Stimulated activated CD4-positive, alpha-beta T cell treated with anti-CD3 and anti-CD28 coated beads, TNF-alpha, amount 100 ng/mL, for 48 hours (primary cell): ENCODE measurements around the gene IL15.
"Not testable (repeated sequence)": the region's sequence is repeated elsewhere in the genome, so short reads cannot be mapped to it uniquely, and the experiment has no call there.

ENCODE experiments used
- DNase-seq, 3 donors: peaks; one replicate each; pipeline ENCODE4 v3.0.0-alpha.2; 2020; ENCODE audit warnings: low read depth in 3 of 3

Gene IL15

GRCh38 chr4:141702472-141703182, 66.2 kb downstream of the IL15 start:
- no peak for DNase-seq

GRCh38 chr4:141703497-141703896, 67.1 kb downstream of the IL15 start:
- no peak for DNase-seq

GRCh38 chr4:141705048-141705746, 68.8 kb downstream of the IL15 start:
- no peak for DNase-seq

- DNase-seq = no peak
Observed at GRCh38 chr4:141705747-141706377, 69.5 kb downstream of the IL15 start.

GRCh38 chr4:141706445-141706844, 70.1 kb downstream of the IL15 start:
- no peak for DNase-seq

GRCh38 chr4:141711211-141711610, 74.8 kb downstream of the IL15 start:
- no peak for DNase-seq

- DNase-seq = no peak
Observed at GRCh38 chr4:141713185-141713584, 76.8 kb downstream of the IL15 start.

GRCh38 chr4:141713771-141714445, 77.5 kb downstream of the IL15 start:
- DNase-seq = no peak

GRCh38 chr4:141719585-141719984, 83.2 kb downstream of the IL15 start:
- no peak for DNase-seq

- no peak for DNase-seq
Observed at GRCh38 chr4:141721174-141721573, 84.8 kb downstream of the IL15 start.

- DNase-seq = no peak
Observed at GRCh38 chr4:141724646-141725045, 88.3 kb downstream of the IL15 start.

GRCh38 chr4:141727420-141727819, 91.0 kb downstream of the IL15 start:
- no peak for DNase-seq

- no peak for DNase-seq
Observed at GRCh38 chr4:141730805-141731204, 94.4 kb downstream of the IL15 start.

- no peak for DNase-seq
Observed at GRCh38 chr4:141731481-141731880, 95.1 kb downstream of the IL15 start.

- no peak for DNase-seq
Observed at GRCh38 chr4:141739636-141740035, 103.3 kb downstream of the IL15 start.

- no peak for DNase-seq
Observed at GRCh38 chr4:141746026-141746425, 109.6 kb downstream of the IL15 start.

- not testable (repeated sequence) for DNase-seq
Observed at GRCh38 chr4:141751806-141752205, 115.4 kb downstream of the IL15 start.

GRCh38 chr4:141757287-141757686, 120.9 kb downstream of the IL15 start:
- no peak for DNase-seq

- DNase-seq = no peak
Observed at GRCh38 chr4:141759796-141760425, 123.5 kb downstream of the IL15 start.

GRCh38 chr4:141761926-141762325, 125.5 kb downstream of the IL15 start:
- no peak for DNase-seq

GRCh38 chr4:141763374-141763773, 127.0 kb downstream of the IL15 start:
- DNase-seq = no peak

- no peak for DNase-seq
Observed at GRCh38 chr4:141768954-141769353, 132.6 kb downstream of the IL15 start.
